ENCODE measurements around the gene MYO18A.
"Not testable (repeated sequence)": the region's sequence is repeated elsewhere in the genome, so short reads cannot be mapped to it uniquely, and the experiment has no call there.

MYO18A gene

GRCh38 chr17:29150161-29150560 lies 30.0 kb downstream of the MYO18A start:
- H3K4me3 ChIP-seq (ENCODE audit: low read depth, low read length), result no peak overlapping the region
- DNase-seq (ENCODE audit: low read depth, low spot score), result no peak
- in situ Hi-C loops (cut with HindIII; ENCODE audit: low sequenced_read_pairs), result no loop called here
- TF ChIP-seq CTCF (IDR thresholded peaks at IDR 0.05; ENCODE audit: low read depth, low read length), result no peak

GRCh38 chr17:29149431-29150064 lies 30.6 kb downstream of the MYO18A start:
- no peak for TF ChIP-seq CTCF (IDR thresholded peaks at IDR 0.05; ENCODE audit: low read depth, low read length)
- peak overlapping the region; percentile 40 for H3K4me3 ChIP-seq (ENCODE audit: low read depth, low read length)
- in situ Hi-C loops (cut with HindIII; ENCODE audit: low sequenced_read_pairs), result no loop called here
- DNase-seq (ENCODE audit: low read depth, low spot score), result no peak

GRCh38 chr17:29148790-29149430 lies 31.3 kb downstream of the MYO18A start:
- TF ChIP-seq CTCF (IDR thresholded peaks at IDR 0.05; ENCODE audit: low read depth, low read length), result peak; percentile 92
- in situ Hi-C loops (cut with HindIII; ENCODE audit: low sequenced_read_pairs), result no loop called here
- H3K4me3 ChIP-seq (ENCODE audit: low read depth, low read length), result peak overlapping the region; percentile 40
- peak; percentile 93 for DNase-seq (ENCODE audit: low read depth, low spot score)

- in situ Hi-C loops (cut with HindIII; ENCODE audit: low sequenced_read_pairs), result no loop called here
- no peak for DNase-seq (ENCODE audit: low read depth, low spot score)
Measured at GRCh38 chr17:29148257-29148789, 31.9 kb downstream of the MYO18A start.

GRCh38 chr17:29147682-29148081 lies 32.5 kb downstream of the MYO18A start:
- in situ Hi-C loops (cut with HindIII; ENCODE audit: low sequenced_read_pairs), result no loop called here
- TF ChIP-seq CTCF (IDR thresholded peaks at IDR 0.05; ENCODE audit: low read depth, low read length), result no peak

More at GRCh38 chr17:29148257-29148789, 31.9 kb downstream of the MYO18A start:
- peak overlapping the region; percentile 20 for H3K4me3 ChIP-seq (ENCODE audit: low read depth, low read length)
- no peak for TF ChIP-seq CTCF (IDR thresholded peaks at IDR 0.05; ENCODE audit: low read depth, low read length)

GRCh38 chr17:29147228-29147627 lies 33.0 kb downstream of the MYO18A start:
- in situ Hi-C loops (cut with HindIII; ENCODE audit: low sequenced_read_pairs), result not testable (repeated sequence)

More at GRCh38 chr17:29147682-29148081, 32.5 kb downstream of the MYO18A start:
- DNase-seq (ENCODE audit: low read depth, low spot score), result no peak
- no peak overlapping the region for H3K4me3 ChIP-seq (ENCODE audit: low read depth, low read length)

GRCh38 chr17:29146369-29146972 lies 33.7 kb downstream of the MYO18A start:
- in situ Hi-C loops (cut with HindIII; ENCODE audit: low sequenced_read_pairs), result no loop called here
- no peak for TF ChIP-seq CTCF (IDR thresholded peaks at IDR 0.05; ENCODE audit: low read depth, low read length)
- no peak for DNase-seq (ENCODE audit: low read depth, low spot score)
- no peak overlapping the region for H3K4me3 ChIP-seq (ENCODE audit: low read depth, low read length)

More at GRCh38 chr17:29147228-29147627, 33.0 kb downstream of the MYO18A start:
- not testable (repeated sequence) for H3K4me3 ChIP-seq (ENCODE audit: low read depth, low read length); DNase-seq (ENCODE audit: low read depth, low spot score)
